MM.1S (cell line): ENCODE results near the gene SUCO.

Source experiments
- DNase-seq: peaks from one replicate; pipeline ENCODE4 v3.0.0-alpha.2; 2015
- H2AFZ ChIP-seq: fragments of 300-600 bp; sonication (generic); 2 replicates; pipeline ENCODE4 v1.6.0; 2016; ENCODE audit warnings: antibody characterized with exemption, low read length
- H3F3A ChIP-seq: fragments of 300-600 bp; sonication (generic); 2 replicates; pipeline ENCODE4 v1.6.1; 2016; ENCODE audit warnings: mild to moderate bottlenecking, antibody characterized with exemption, low read length, moderate library complexity, mixed read lengths; ENCODE audit not compliant: insufficient read depth
- H3K27ac ChIP-seq: fragments of 300-600 bp; sonication (generic); 2 replicates; pipeline ENCODE4 v1.5.1; 2016; ENCODE audit warnings: mild to moderate bottlenecking, low read length
- H3K27me3 ChIP-seq: fragments of 300-600 bp; sonication (generic); replicated peaks from 2 replicates; pipeline ENCODE4 v1.6.0; 2016; ENCODE audit warnings: low read length; ENCODE audit not compliant: insufficient read depth
- H3K36me3 ChIP-seq: fragments of 300-600 bp; sonication (generic); replicated peaks from 2 replicates; pipeline ENCODE4 v1.6.1; 2016; ENCODE audit warnings: mild to moderate bottlenecking, low read length, mixed read lengths; ENCODE audit not compliant: insufficient read depth
- H3K4me1 ChIP-seq: fragments of 300-600 bp; sonication (generic); 2 replicates; pipeline ENCODE4 v1.6.1; 2016; ENCODE audit warnings: low read length, mixed read lengths
- H3K4me2 ChIP-seq: fragments of 300-600 bp; sonication (generic); 2 replicates; pipeline ENCODE4 v1.6.0; 2016; ENCODE audit warnings: low read depth, low read length
- H3K4me3 ChIP-seq: fragments of 300-600 bp; sonication (generic); 2 replicates; pipeline ENCODE4 v1.5.1; 2016; ENCODE audit warnings: low read length, mixed read lengths
- H3K79me2 ChIP-seq: fragments of 300-600 bp; sonication (generic); 2 replicates; pipeline ENCODE4 v1.6.1; 2016; ENCODE audit warnings: mixed run types, low read length, mixed read lengths
- H3K9ac ChIP-seq: fragments of 300-600 bp; sonication (generic); 2 replicates; pipeline ENCODE4 v1.6.1; 2016; ENCODE audit warnings: low read length, mixed read lengths
- H3K9me2 ChIP-seq: fragments of 300-600 bp; sonication (generic); replicated peaks from 2 replicates; pipeline ENCODE4 v1.6.1; 2016; ENCODE audit warnings: mild to moderate bottlenecking, low read length, mixed read lengths; ENCODE audit not compliant: insufficient read depth
- H3K9me3 ChIP-seq: fragments of 300-600 bp; sonication (generic); replicated peaks from 2 replicates; pipeline ENCODE4 v1.6.1; 2016; ENCODE audit warnings: mild to moderate bottlenecking, low read length, mixed read lengths; ENCODE audit not compliant: insufficient read depth
- H4K20me1 ChIP-seq: fragments of 300-600 bp; sonication (generic); 2 replicates; pipeline ENCODE4 v1.6.1; 2016; ENCODE audit warnings: mild to moderate bottlenecking, low read length, moderate library complexity, mixed read lengths; ENCODE audit not compliant: insufficient read depth
- EZH2 ChIP-seq: fragments of 300-600 bp; sonication (generic); optimal IDR thresholded peaks from 2 replicates; pipeline ENCODE3; 2017; ENCODE audit warnings: low read depth, mild to moderate bottlenecking, antibody characterized with exemption, low read length, mixed read lengths
- EZH2phosphoT487 ChIP-seq: fragments of 300-600 bp; sonication (generic); IDR thresholded peaks from 2 replicates; pipeline ENCODE4 v1.6.1; 2018; ENCODE audit warnings: antibody characterized with exemption, low read length
- TF ChIP-seq, protein P1 (sequence below): fragments of 300-600 bp; sonication (generic); IDR thresholded peaks from 2 replicates; pipeline ENCODE4 v1.5.1; 2016; ENCODE audit warnings: antibody characterized with exemption, low read length, mixed read lengths

SUCO gene

DNA sequence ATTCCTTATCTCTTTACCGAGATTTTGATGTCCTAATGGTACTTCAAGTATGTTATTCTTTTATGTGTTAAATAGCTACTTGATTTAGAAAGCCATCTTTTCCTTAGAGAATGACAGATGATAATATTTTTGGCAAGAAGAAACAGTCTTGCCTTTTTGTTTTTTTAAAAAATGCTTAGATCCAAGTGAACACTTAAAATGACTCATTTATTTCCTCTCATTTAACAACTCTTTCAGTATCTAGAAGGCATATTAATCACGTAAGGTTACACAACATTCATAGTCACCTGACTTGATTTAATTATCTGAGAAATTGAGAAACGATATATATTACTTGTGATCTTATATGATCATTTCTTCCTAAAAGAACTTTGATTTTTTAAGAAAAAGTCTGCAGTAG lies 52.4 kb downstream of the SUCO start:
- Histone ChIP-seq H3K27ac (no peak overlapping the region), H3K9me2 (no peaks in the 10 kb centered on the region), H3K4me1 (no peaks in the 10 kb centered on the region), H3K9ac (no peak overlapping the region), H3K4me3 (no peak overlapping the region), H3K79me2 (no peaks in the 10 kb centered on the region), H4K20me1 (no peaks in the 10 kb centered on the region), H3F3A (no peaks in the 10 kb centered on the region), H2AFZ (no peak overlapping the region), H3K36me3 (no peaks in the 10 kb centered on the region; the same call in 1 of the 2 replicates), H3K27me3 (no peaks in the 10 kb centered on the region), H3K9me3 (no peaks in the 10 kb centered on the region), H3K4me2 (no peak overlapping the region)
- TF ChIP-seq, protein P1, sequence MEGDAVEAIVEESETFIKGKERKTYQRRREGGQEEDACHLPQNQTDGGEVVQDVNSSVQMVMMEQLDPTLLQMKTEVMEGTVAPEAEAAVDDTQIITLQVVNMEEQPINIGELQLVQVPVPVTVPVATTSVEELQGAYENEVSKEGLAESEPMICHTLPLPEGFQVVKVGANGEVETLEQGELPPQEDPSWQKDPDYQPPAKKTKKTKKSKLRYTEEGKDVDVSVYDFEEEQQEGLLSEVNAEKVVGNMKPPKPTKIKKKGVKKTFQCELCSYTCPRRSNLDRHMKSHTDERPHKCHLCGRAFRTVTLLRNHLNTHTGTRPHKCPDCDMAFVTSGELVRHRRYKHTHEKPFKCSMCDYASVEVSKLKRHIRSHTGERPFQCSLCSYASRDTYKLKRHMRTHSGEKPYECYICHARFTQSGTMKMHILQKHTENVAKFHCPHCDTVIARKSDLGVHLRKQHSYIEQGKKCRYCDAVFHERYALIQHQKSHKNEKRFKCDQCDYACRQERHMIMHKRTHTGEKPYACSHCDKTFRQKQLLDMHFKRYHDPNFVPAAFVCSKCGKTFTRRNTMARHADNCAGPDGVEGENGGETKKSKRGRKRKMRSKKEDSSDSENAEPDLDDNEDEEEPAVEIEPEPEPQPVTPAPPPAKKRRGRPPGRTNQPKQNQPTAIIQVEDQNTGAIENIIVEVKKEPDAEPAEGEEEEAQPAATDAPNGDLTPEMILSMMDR = no peak
- TF ChIP-seq EZH2 (no peak), EZH2phosphoT487 (no peak)
- no peak for DNase-seq

DNA sequence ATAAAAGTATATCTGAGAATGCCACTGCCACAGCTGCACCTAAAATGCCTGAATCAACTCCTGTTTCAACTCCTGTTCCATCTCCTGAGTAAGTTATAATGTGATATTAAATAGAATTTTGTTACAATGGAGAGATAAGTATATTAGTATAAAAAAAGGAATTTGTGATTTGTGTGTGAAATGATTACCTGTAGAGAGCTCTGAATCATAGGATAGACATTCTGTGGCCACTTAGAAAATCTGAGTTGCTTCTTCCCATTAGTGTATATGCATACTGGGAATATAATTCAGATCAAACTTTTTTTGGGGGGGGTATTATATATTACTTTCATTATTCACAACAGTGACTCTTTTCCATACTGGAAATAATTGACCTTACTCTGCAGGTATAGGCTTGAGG lies 52.9 kb downstream of the SUCO start:
- H2AFZ ChIP-seq = no peak overlapping the region
- H3K4me2 ChIP-seq = no peak overlapping the region
- no peaks in the 10 kb centered on the region for H3K9me3 ChIP-seq
- H3K4me1 ChIP-seq = no peaks in the 10 kb centered on the region
- no peak overlapping the region for H3K9ac ChIP-seq
- DNase-seq = no peak
- H3K4me3 ChIP-seq = no peak overlapping the region
- TF ChIP-seq EZH2 (no peak), EZH2phosphoT487 (no peak)
- TF ChIP-seq, protein P1 = no peak
- no peaks in the 10 kb centered on the region; the same call in 1 of the 2 replicates for H3K36me3 ChIP-seq
- H4K20me1 ChIP-seq = no peaks in the 10 kb centered on the region
- H3K27ac ChIP-seq = no peak overlapping the region
- no peaks in the 10 kb centered on the region for H3F3A ChIP-seq
- H3K79me2 ChIP-seq = no peaks in the 10 kb centered on the region
- H3K9me2 ChIP-seq = no peaks in the 10 kb centered on the region
- H3K27me3 ChIP-seq = no peaks in the 10 kb centered on the region

DNA sequence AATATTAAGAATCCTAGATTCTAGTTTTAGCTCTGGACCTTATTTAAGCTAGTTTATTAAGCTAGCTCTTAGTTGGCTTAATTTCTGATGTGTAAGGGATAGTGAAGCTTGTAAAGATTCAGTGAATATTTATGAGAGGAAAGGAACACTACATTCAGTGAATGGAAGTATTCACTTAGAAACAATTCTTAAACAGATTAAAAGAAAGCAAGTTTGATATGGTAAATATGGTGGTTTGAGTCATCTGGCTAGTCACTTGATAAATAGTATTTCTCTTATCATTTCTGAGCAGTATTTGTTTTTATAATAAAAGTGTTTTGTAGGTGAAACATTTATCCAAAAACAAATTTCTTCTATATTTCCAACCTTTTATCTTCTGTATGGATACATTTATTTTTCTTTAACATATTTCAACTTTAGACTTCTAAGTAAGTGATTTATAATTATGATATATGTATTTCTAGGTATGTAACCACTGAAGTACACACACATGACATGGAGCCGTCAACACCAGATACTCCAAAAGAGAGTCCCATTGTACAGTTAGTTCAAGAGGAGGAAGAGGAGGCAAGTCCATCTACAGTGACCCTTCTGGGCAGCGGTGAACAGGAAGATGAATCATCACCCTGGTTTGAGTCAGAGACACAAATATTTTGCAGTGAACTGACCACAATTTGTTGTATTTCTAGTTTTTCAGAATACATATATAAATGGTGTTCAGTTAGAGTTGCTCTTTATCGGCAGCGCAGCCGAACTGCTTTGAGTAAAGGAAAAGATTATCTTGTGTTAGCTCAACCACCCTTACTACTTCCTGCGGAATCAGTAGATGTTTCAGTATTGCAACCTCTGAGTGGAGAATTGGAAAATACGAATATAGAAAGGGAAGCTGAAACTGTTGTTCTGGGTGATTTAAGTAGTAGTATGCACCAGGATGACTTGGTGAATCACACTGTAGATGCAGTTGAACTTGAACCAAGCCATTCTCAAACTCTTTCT lies 55.6 kb downstream of the SUCO start:
- H3K36me3 ChIP-seq = no peaks in the 10 kb centered on the region; the same call in 1 of the 2 replicates
- H2AFZ ChIP-seq = no peak overlapping the region
- H3K9me2 ChIP-seq = no peaks in the 10 kb centered on the region
- TF ChIP-seq EZH2 (no peak), EZH2phosphoT487 (no peak)
- TF ChIP-seq, protein P1 = no peak
- no peak overlapping the region for H3K4me3 ChIP-seq
- no peak overlapping the region for H3K9ac ChIP-seq
- H3K4me1 ChIP-seq = no peaks in the 10 kb centered on the region
- no peaks in the 10 kb centered on the region for H3K79me2 ChIP-seq
- no peaks in the 10 kb centered on the region for H3K27me3 ChIP-seq
- H3K4me2 ChIP-seq = no peak overlapping the region
- H3F3A ChIP-seq = no peaks in the 10 kb centered on the region
- no peaks in the 10 kb centered on the region for H4K20me1 ChIP-seq
- H3K27ac ChIP-seq = no peak overlapping the region
- no peaks in the 10 kb centered on the region for H3K9me3 ChIP-seq
- DNase-seq = no peak
